IPS-15b (cell line): Measurements from ENCODE around the gene RAET1G.
"Not testable (repeated sequence)": the region's sequence is repeated elsewhere in the genome, so short reads cannot be mapped to it uniquely, and the experiment has no call there.

Experiments
- H3K27me3 ChIP-seq: one replicate; pipeline ENCODE4 v1.6.1; 2013; ENCODE audit warnings: low read length; ENCODE audit not compliant: control insufficient read depth, insufficient read depth
- H3K36me3 ChIP-seq: one replicate; pipeline ENCODE4 v1.6.1; 2013; ENCODE audit warnings: low read length; ENCODE audit not compliant: control insufficient read depth, insufficient read depth
- H3K4me1 ChIP-seq: one replicate; pipeline ENCODE4 v1.6.1; 2013; ENCODE audit warnings: mild to moderate bottlenecking, low read length; ENCODE audit not compliant: control insufficient read depth, insufficient read depth
- H3K4me3 ChIP-seq: one replicate; pipeline ENCODE4 v1.5.1; 2013; ENCODE audit warnings: low read depth, low read length
- H3K9ac ChIP-seq: one replicate; pipeline ENCODE4 v1.6.1; 2013; ENCODE audit warnings: low read depth, mild to moderate bottlenecking, low read length
- H3K9me3 ChIP-seq: one replicate; pipeline ENCODE4 v1.6.1; 2013; ENCODE audit warnings: mild to moderate bottlenecking, low read length; ENCODE audit not compliant: control insufficient read depth, insufficient read depth

RAET1G gene

GRCh38 chr6:149925974-149926777 lies 3.3 kb upstream of the RAET1G start:
- Histone ChIP-seq H3K9ac (no peak overlapping the region), H3K36me3 (no peaks in the 10 kb centered on the region), H3K4me3 (peak overlapping the region; percentile 71), H3K9me3 (no peaks in the 10 kb centered on the region), H3K4me1 (no peaks in the 10 kb centered on the region), H3K27me3 (peaks cover 77% of the 10 kb centered on the region)

- H3K9me3 ChIP-seq = no peaks in the 10 kb centered on the region
- H3K9ac ChIP-seq = no peak overlapping the region
- H3K4me3 ChIP-seq = peak overlapping the region; percentile 71
- H3K4me1 ChIP-seq = no peaks in the 10 kb centered on the region
- H3K36me3 ChIP-seq = no peaks in the 10 kb centered on the region
- H3K27me3 ChIP-seq = peaks cover 78% of the 10 kb centered on the region
These were observed 2.5 kb upstream of the RAET1G start for GRCh38 chr6:149925253-149925973.

GRCh38 chr6:149924933-149925252 lies 2.0 kb upstream of the RAET1G start:
- no peak overlapping the region for H3K9ac ChIP-seq
- no peaks in the 10 kb centered on the region for H3K4me1 ChIP-seq
- no peaks in the 10 kb centered on the region for H3K36me3 ChIP-seq
- peak overlapping the region; percentile 71 for H3K4me3 ChIP-seq
- H3K27me3 ChIP-seq = peaks cover 80% of the 10 kb centered on the region
- no peaks in the 10 kb centered on the region for H3K9me3 ChIP-seq

GRCh38 chr6:149924206-149924932 lies 1.4 kb upstream of the RAET1G start:
- Histone ChIP-seq H3K4me1 (no peaks in the 10 kb centered on the region), H3K36me3 (no peaks in the 10 kb centered on the region), H3K9me3 (no peaks in the 10 kb centered on the region), H3K4me3 (peak overlapping the region; percentile 71), H3K9ac (no peak overlapping the region), H3K27me3 (peaks cover 80% of the 10 kb centered on the region)

- peaks cover 82% of the 10 kb centered on the region for H3K27me3 ChIP-seq
- H3K9me3 ChIP-seq = no peaks in the 10 kb centered on the region
- peak overlapping the region; percentile 52 for H3K4me3 ChIP-seq
These were observed 536 bp upstream of the RAET1G start for GRCh38 chr6:149923327-149923986.

GRCh38 chr6:149922091-149922490 lies 830 bp downstream of the RAET1G start:
- H3K4me1 ChIP-seq, H3K9me3 ChIP-seq, H3K36me3 ChIP-seq, H3K9ac ChIP-seq: not testable (repeated sequence)
- Histone ChIP-seq H3K27me3 (peaks cover 87% of the 10 kb centered on the region), H3K4me3 (peak overlapping the region; percentile 52)

More at GRCh38 chr6:149923327-149923986, 536 bp upstream of the RAET1G start:
- Histone ChIP-seq H3K36me3 (no peaks in the 10 kb centered on the region), H3K9ac (no peak overlapping the region), H3K4me1 (no peaks in the 10 kb centered on the region)

- H3K4me3 ChIP-seq = no peak overlapping the region
- no peak overlapping the region for H3K9ac ChIP-seq
- no peaks in the 10 kb centered on the region for H3K9me3 ChIP-seq
- H3K36me3 ChIP-seq = no peaks in the 10 kb centered on the region
- H3K4me1 ChIP-seq = no peaks in the 10 kb centered on the region
- peaks cover 83% of the 10 kb centered on the region for H3K27me3 ChIP-seq
These were observed 1.6 kb downstream of the RAET1G start for GRCh38 chr6:149921361-149921760.

GRCh38 chr6:149919834-149920225 lies 3.1 kb downstream of the RAET1G start:
- Histone ChIP-seq H3K36me3 (no peaks in the 10 kb centered on the region), H3K4me3 (no peak overlapping the region), H3K9me3 (no peaks in the 10 kb centered on the region), H3K9ac (no peak overlapping the region), H3K4me1 (no peaks in the 10 kb centered on the region), H3K27me3 (peaks cover 69% of the 10 kb centered on the region)

- H3K9me3 ChIP-seq, H3K4me3 ChIP-seq, H3K9ac ChIP-seq, H3K4me1 ChIP-seq, H3K36me3 ChIP-seq: not testable (repeated sequence)
- H3K27me3 ChIP-seq = peaks cover 63% of the 10 kb centered on the region
These were observed 3.6 kb downstream of the RAET1G start for GRCh38 chr6:149919126-149919833.

- no peaks in the 10 kb centered on the region for H3K36me3 ChIP-seq
- no peak overlapping the region for H3K9ac ChIP-seq
- peaks cover 59% of the 10 kb centered on the region for H3K27me3 ChIP-seq
- H3K4me3 ChIP-seq = no peak overlapping the region
- H3K9me3 ChIP-seq = no peaks in the 10 kb centered on the region
- no peaks in the 10 kb centered on the region for H3K4me1 ChIP-seq
These were observed 4.6 kb downstream of the RAET1G start for GRCh38 chr6:149918151-149918905.
